ENCODE measurements around the gene HKDC1. TPM values are rescaled to one million over a fixed set of nuclear protein-coding genes. Genes with fewer than 3 reads are reported as not detected.
A peak's percentile ranks its signal among the peaks of the same experiment; 100 is the strongest.

Gene HKDC1, protein sequence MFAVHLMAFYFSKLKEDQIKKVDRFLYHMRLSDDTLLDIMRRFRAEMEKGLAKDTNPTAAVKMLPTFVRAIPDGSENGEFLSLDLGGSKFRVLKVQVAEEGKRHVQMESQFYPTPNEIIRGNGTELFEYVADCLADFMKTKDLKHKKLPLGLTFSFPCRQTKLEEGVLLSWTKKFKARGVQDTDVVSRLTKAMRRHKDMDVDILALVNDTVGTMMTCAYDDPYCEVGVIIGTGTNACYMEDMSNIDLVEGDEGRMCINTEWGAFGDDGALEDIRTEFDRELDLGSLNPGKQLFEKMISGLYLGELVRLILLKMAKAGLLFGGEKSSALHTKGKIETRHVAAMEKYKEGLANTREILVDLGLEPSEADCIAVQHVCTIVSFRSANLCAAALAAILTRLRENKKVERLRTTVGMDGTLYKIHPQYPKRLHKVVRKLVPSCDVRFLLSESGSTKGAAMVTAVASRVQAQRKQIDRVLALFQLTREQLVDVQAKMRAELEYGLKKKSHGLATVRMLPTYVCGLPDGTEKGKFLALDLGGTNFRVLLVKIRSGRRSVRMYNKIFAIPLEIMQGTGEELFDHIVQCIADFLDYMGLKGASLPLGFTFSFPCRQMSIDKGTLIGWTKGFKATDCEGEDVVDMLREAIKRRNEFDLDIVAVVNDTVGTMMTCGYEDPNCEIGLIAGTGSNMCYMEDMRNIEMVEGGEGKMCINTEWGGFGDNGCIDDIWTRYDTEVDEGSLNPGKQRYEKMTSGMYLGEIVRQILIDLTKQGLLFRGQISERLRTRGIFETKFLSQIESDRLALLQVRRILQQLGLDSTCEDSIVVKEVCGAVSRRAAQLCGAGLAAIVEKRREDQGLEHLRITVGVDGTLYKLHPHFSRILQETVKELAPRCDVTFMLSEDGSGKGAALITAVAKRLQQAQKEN
- 0.17 and 1.1 TPM in 2 replicates for total RNA-seq (2014; rRNA removed)
- polyA plus RNA-seq (2012) = 2.7 TPM

DNA sequence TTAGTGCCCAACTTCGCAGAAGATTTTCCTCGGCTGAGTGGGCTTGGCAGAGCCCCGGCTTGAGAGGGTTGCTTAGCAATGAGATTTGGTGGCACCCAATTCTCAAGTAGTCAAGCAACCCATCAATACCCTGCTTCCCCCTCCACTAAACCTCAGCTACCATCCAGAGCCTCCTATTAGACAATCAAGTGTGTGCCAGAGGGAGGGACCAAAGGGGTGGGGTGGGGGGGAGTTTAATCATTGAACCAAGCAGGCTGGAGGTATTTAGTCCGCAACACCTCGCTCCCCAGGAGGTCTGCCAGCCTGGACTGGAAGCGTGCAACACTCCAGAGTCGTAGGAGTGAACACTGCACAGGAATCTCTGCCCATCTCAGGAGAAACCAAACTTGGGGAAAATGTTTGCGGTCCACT lies at the start of gene HKDC1:
Gene HKDC1, plus strand, starts transcription at position 292 of the 411 bp plus-strand sequence. Its CDS starts 104 bp downstream, at position 396.
- no peak for DNase-seq (ENCODE audit: low read depth)

DNA sequence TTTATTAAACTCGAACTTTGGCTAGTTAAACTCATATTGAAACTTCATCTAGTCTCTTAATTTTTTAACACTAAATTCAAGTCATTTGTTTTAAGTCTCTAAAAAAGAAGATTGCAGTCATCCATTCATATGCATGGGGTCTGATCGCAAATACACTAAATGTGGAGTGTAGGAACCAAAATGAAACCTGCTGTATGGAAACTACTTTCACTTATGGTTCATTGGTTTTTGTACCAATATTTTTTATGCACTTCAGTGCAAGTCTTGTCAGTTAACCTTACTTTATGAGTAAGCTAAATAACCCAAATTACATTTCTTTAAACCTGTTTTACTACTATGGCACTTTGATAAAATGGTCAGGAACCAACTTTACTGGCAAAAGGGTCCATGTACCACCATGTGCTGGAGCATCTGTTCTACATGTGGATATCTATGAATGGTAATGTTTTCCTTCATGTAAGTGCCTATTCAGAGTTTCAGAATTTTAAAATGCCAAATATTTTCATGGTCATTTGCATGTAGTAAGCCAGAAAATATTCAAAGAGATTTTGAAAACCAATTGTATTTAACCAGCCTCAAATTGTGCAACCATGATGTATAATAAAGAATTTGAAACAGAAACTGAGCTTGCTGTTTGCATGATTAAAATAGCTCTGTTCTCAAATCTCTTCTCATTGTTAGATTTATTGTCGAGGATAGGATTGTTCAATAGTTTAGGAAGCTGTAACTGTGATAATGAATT lies 47.7 kb upstream of the HKDC1 start:
- DNase-seq (ENCODE audit: low read depth) = no peak

DNA sequence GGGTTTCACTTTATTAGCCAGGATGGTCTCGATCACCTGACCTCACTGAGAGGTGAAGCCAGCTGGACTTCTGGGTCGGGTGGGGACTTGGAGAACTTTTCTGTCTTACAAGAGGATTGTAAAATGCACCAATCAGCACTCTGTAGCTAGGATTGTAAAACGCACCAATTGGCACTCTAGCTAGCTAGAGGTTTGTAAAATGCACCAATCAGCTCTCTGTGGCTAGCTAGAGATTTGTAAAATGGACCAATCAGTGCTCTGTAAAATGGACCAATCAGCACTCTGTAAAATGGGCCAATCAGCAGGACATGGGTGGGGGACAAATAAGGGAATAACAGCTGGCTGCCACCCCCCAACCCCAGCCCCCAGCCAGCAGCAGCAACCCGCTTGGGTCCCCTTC lies 44.8 kb upstream of the HKDC1 start:
- peak; percentile 3 for DNase-seq (ENCODE audit: low read depth)

DNA sequence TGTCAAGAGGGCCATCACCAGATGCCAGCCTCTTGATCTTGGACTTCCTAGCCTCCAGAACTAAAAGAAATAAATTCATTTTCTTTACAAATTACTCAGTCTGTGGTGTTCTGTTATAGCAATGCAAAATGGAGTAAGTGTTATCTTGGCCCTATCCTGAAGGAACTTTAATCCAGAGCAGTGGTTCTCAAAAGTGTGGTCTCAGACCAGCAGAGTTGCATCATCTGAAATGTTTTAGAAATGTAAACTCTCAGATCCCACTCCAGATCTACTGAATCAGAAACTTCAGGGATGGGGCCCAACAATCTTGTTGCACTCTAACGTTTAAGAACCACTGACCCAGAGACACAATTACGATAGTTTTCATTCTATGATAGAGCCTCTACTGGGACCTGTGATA lies 43.3 kb upstream of the HKDC1 start:
- no peak for DNase-seq (ENCODE audit: low read depth)

DNA sequence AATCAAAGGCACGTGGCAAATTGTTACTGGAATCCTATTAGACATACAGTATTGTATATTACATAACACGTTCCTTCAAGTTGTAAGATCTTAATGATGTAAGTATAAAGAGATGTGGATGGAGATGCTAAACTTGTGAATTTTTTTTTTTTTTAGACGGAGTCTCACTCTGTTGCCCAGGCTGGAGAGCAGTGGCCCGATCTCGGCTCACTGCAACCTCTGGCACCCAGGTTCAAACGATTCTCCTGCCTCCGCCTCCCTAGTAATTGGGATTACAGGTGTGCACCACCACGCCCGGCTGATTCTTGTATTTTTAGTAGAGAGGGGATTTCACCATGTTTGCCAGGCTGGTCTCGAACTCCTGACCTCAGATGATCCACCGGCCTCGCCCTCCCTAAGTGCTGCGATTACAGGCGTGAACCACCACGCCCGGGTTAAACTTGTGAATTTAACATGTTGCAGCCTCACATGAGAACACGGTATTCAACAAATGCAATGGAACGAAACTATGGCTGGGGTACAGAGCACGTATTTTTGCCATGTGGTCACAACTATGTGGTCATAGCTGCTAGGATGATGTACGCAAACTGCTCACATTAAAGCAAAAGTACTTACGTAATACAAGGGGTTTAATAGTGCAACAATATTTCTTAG lies 40.9 kb upstream of the HKDC1 start:
- DNase-seq (ENCODE audit: low read depth) = no peak

DNA sequence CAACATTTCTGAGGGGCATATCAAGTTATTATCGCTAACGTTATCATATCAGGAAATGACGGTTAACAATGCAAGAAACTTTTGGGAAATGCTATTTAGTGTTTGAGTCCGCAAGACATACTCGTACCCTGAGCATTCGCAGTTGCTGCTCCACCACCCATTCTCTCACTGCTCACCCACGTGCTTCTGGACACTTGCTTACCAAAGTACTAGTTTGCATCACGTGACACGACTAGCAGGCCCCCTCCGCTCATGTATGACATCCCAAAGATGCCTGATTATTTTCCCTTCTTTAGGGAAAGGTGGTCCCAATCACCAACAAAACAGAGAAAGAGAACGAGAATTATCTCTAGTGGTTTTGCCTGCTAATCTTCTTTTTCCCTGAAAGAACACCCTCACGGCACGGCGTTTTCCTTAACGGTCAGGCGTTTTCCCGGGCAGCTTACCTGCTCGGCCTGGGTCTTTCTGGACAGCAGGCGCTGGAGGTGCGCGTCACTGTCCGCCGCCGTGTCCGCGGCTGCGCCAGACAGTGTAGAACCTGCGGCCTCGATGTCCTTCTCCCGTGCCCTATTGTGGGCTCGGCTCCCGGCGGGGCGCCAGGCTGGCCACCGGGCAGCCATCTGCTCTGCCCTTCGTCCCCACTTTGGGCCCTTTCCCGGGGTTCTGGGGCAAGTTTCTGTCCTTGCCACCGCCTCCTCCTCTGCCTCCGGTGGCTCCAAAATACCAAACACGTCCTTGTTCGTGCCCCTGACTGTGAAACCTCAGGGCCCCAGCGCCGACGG lies 40.2 kb upstream of the HKDC1 start, which contains the start of gene SUPV3L1:
Gene SUPV3L1, plus strand, starts transcription at position 492 of the 782 bp plus-strand sequence. Its CDS starts 58 bp downstream, at position 550.
- DNase-seq (ENCODE audit: low read depth) = peak; percentile 97

DNA sequence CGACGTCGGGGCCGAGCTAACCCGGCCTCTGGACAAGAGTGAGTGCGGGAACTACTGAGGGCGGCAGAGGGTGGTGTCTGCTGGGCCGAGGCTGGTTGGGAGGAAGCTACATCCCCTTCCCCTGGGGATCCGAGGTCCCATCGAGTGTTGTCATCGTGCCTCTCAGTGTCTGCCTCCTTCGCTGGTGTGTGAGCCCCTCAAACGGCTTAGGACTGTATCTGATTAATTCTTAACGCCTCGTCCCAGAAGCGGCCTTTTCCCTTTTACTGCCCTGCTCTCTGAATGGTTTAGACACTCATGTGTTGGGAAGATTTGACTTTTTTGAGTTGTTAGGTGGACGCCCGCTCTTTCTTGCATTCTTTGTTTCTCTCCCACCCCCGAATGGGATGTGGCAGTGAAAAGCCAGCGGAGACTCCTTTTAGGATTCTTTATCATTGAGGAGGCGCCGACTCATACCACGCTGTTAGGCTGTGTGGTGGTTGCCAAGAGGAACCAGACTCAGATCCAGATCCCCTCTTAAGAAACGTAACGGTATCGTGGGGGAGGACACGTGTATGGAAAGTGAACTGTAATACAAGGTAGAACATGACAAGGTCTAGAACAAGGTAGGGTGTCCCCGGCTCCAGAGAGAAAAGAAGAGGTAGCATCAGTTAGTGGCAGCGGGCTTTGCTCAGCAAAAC lies 39.5 kb upstream of the HKDC1 start:
- peak; percentile 21 for DNase-seq (ENCODE audit: low read depth)

DNA sequence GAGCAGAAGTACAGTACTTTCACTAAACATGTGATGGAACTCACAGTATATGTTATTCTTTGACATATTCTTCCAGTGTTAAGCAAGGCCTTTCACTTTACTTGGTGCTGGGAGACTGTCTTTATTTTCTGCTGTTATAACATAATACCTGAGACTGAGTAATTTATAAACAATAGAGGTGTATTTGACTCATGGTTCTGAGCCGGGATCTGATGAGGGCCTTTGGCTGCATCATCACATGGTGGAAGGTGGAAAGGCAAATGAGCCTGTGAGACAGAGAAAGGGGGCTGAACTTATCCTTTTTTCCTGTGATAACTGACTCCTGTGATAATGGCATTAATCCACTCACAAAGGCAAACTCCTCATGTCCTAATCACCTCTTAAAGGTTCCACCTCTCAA lies 38.7 kb upstream of the HKDC1 start:
- no peak for DNase-seq (ENCODE audit: low read depth)

DNA sequence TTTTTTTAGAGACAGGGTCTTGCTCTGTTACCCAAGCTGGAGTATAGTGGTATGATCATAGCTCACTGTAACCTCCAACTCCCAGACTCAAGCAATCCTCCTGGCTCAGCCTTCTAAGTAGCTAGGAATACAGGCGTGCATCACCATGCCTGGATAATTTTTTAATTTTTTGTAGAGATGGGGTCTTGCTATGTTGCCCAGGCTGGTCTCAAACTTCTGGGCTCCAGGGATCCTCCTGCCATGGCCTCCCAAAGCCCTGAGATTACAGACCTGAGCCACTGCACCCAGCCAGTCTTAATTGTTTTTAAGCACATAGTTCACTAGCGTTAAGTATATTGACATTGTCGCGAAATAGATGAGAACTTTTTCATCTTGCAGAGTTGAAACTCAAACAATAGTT lies 38.1 kb upstream of the HKDC1 start:
- no peak for DNase-seq (ENCODE audit: low read depth)

DNA sequence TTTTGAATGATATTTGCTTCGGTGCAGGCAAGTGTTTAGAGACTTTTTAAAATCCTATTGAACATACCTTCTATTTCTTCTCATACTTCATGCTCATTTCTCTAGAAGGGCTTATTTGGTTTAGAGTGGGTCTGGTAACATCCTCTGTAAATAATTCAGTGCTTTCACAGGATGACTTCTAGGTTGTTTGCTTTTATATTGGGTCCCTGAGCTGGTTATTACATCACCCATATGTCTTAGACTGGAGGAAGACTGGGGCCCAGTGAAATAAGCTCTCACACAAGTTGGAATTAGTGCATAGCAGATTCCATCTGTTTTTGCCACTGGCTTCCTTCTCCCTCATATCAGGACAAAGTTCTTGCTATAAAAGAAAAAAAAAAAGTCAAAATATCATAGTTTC lies 33.6 kb upstream of the HKDC1 start:
- DNase-seq (ENCODE audit: low read depth) = no peak

DNA sequence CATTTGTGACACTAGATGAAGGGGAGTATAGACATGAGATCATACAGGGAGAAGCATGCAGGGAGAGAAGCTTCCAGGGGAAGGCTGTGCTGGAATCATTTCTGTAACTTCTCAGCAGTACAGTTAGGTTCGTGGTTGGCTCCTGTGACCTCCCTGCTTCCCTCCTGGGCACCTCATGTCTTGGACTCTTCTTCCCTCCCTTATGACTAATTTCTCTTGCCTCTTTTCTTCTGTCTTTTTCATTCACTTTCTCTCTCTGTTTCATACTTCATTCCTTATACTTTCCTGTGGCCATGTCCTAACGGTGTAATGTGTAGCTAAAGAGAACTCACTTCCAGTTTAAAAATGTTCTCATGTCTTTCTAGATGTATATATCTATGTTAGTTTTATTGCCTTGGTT lies 19.1 kb upstream of the HKDC1 start:
- DNase-seq (ENCODE audit: low read depth) = no peak

DNA sequence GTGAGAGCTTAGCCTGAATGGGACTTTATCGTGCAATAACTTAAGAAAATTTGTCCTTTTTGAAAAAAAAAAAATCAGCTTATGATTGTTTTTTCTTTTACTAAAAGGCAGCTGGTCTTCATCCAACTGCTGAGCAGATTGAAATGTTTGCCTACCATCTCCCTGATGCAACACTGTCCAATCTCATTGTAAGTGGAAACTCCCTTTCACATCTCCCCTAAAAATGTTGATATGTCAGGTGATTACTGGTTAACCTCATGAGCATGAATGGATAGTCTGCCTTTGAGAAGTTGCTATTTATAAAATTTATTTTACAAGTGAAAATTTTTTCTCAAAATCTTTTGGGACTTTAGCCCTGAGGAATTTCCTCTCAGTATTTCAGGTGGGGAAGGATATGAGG lies 17.8 kb upstream of the HKDC1 start:
- no peak for DNase-seq (ENCODE audit: low read depth)

DNA sequence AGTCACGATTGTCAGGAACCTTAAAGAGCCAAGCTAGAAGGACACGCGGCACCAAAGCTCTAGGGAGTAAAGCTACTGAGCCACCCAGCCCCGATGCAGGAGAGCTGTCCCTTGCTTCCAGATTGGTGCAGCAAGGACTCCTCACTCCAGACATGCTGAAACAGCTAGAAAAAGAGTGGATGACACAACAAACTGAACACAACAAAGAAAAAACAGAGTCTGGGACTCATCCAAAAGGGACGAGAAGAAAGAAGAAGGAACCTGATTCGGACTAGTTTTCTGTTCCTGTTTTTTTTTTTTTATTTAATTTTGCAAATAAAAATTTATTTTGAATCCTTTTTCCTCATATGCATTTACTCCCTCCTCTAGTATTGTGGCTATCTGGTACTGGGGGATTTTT lies 11.4 kb upstream of the HKDC1 start:
- no peak for DNase-seq (ENCODE audit: low read depth)

DNA sequence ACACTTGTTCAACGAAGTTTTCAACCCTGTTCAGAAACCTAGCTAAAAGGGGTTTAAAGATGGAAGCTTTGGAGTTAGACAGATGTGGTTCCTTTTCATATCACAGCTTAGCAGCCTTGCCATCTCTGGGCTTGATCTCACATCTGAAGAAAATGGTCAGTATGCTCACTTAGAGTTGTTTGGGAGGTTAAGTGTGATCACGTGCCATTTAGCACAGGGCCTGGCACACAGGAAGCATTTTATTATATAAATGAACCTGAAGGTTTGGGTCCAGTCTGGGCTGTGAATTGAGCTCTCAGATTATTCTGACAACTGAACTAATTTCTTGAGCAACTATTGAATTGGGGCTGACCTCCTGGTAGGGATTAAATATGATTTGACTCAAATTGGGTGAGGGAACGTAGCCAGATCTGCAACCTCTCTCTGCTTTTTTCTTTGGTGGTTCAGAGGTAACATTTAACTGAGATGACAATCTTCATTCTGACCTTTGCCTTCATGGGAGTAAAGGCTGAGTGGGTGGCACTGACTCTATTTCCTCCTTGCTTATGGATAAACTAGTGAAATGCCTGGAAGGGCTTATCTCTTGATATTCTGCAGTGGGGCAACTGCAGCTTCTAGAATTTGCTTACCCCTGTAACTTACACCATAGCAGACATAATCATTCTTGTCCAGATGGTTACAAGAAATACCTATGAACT lies 10.2 kb upstream of the HKDC1 start:
- DNase-seq (ENCODE audit: low read depth) = no peak

DNA sequence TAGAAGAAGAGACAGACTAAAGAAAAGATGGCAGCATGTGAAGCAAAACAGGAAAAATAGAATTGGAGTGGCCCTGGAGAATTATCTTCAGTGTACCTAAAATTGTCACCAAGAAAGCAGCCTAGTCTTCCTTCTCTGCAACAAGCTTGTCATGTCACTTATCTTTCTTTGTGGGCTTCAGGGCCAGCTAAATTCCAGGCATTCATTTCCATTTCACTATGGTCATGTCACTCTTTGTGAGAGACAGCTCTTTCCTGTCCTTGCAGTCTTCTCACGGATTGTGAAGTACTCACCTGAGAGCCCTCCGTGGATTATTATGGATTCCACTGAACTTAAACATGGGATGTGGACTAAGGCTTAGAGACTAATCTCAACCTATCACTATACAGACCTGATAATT lies 9.0 kb upstream of the HKDC1 start:
- no peak for DNase-seq (ENCODE audit: low read depth)

DNA sequence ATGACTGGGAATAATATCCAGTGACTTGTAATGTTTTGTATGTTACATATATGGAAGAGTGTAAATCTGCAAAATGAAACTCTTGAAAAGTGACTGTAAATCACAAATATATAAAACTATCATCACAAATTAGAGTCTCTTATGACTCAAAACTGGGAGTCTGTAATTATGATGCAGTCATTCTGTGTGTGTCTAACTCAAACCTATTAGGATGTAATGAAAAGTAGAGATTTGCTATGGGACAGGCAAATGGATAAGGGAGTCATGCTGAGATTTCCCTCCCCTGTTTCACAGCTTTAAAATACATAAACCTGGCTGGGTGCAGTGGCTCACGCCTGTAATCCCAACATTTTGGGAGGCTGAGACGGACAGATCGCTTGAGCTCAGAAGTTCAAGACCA lies 8.6 kb upstream of the HKDC1 start:
- no peak for DNase-seq (ENCODE audit: low read depth)

DNA sequence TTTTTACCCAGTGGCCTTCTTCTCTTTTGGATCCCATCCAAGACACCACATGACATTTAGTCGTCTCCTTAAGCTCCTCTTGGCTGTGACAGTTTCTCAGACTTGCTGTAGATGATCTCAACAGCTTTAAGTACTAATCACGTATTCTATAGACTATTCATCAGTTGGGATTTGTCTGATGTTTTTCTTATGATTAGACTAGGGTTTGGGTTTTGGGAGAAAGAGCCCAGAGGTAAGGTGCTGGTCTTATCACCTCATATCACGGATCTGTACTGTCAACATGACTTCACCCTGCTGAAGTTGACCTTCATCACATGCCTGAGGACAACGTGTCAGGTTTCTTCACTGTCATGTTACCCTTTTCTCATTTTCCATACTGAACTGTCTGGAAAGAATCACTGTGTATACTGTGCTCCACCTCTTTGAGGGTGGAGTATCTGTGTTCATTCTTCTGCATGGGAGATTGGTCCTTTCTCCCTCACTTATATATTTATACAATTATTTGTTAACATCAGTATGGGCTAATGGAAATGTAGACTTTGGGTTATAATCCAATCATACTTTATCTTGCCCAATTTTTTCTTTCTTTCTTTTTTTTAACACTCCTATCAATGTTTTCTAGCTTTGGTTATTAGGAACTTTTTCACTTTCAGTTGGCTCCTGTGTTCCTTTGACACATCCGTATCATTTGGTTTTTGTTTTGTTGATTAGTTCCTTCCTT lies 6.4 kb upstream of the HKDC1 start:
- no peak for DNase-seq (ENCODE audit: low read depth)

DNA sequence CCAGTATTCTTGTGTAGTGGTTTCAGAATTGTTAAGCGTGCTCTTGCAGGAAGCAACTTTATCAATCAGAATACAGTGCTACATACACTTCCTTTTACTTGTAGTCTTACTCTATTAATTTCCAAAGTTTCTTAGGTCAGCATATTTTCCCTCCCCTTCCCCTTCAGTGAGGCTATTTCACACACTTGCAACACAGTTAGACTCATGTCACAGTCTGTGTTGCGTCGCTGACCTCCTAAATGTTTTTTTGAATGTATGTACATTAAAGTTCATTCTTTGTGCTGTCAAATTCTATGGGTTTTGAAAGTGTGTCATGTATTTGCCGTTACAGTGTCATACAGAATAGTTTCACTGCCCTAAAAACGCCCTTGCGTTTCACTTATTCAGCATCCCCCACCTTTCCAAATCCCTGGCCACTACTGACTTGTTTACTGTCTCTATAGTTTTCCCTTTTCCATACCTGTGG lies 5.4 kb upstream of the HKDC1 start:
- no peak for DNase-seq (ENCODE audit: low read depth)

Measured in LHCN-M2 (cell line).